Stimulated activated memory B cell treated with anti-CD40 and anti-IgM and Interleukin-4, amounts not matched to agents 10 μg/mL and 1 μg/mL and 100 μg/mL, for 72 hours (primary cell): ENCODE measurements around the gene CUX1.
A peak's percentile ranks its signal among the peaks of the same experiment; 100 is the strongest.

Experiments used
- ATAC-seq: fragments of 150-1000 bp; cut with Tn5 transposase; 2 replicates; pipeline ENCODE4 v1.10.0; 2021
- H3K27ac Mint-ChIP-seq: one replicate; pipeline ENCODE4 v1.8.0; 2022; ENCODE audit warnings: mild to moderate bottlenecking, mixed read lengths
- H3K27me3 Mint-ChIP-seq: one replicate; pipeline ENCODE4 v1.8.0; 2022; ENCODE audit warnings: mixed read lengths
- H3K36me3 Mint-ChIP-seq: one replicate; pipeline ENCODE4 v1.8.0; 2022; ENCODE audit warnings: mixed read lengths
- H3K4me1 Mint-ChIP-seq: one replicate; pipeline ENCODE4 v1.8.0; 2022; ENCODE audit warnings: mixed read lengths
- H3K4me3 Mint-ChIP-seq: one replicate; pipeline ENCODE4 v1.8.0; 2022; ENCODE audit warnings: mild to moderate bottlenecking, moderate library complexity, mixed read lengths
- H3K9me3 Mint-ChIP-seq: one replicate; pipeline ENCODE4 v1.8.0; 2022; ENCODE audit warnings: mixed read lengths

CUX1 gene

GRCh38 chr7:102266541-102266940 is 449.1 kb downstream of the CUX1 start:
- Mint-ChIP-seq H3K9me3 (no peaks in the 10 kb centered on the region), H3K4me3 (no peak overlapping the region), H3K27ac (no peak overlapping the region), H3K27me3 (peaks cover 6% of the 10 kb centered on the region), H3K4me1 (peaks cover 8% of the 10 kb centered on the region), H3K36me3 (no peaks in the 10 kb centered on the region)
- no peak for ATAC-seq

GRCh38 chr7:102268635-102269034 is 451.2 kb downstream of the CUX1 start:
- H3K4me3 Mint-ChIP-seq, result no peak overlapping the region
- peaks cover 14% of the 10 kb centered on the region for H3K4me1 Mint-ChIP-seq
- no peaks in the 10 kb centered on the region for H3K9me3 Mint-ChIP-seq
- peaks cover 6% of the 10 kb centered on the region for H3K27me3 Mint-ChIP-seq
- no peaks in the 10 kb centered on the region for H3K36me3 Mint-ChIP-seq
- no peak for ATAC-seq
- H3K27ac Mint-ChIP-seq, result no peak overlapping the region

GRCh38 chr7:102270178-102270887 is 452.9 kb downstream of the CUX1 start:
- Mint-ChIP-seq H3K27me3 (peaks cover 6% of the 10 kb centered on the region), H3K4me1 (peaks cover 6% of the 10 kb centered on the region), H3K4me3 (no peak overlapping the region), H3K36me3 (no peaks in the 10 kb centered on the region), H3K9me3 (no peaks in the 10 kb centered on the region), H3K27ac (no peak overlapping the region)
- ATAC-seq, result no peak

DNA sequence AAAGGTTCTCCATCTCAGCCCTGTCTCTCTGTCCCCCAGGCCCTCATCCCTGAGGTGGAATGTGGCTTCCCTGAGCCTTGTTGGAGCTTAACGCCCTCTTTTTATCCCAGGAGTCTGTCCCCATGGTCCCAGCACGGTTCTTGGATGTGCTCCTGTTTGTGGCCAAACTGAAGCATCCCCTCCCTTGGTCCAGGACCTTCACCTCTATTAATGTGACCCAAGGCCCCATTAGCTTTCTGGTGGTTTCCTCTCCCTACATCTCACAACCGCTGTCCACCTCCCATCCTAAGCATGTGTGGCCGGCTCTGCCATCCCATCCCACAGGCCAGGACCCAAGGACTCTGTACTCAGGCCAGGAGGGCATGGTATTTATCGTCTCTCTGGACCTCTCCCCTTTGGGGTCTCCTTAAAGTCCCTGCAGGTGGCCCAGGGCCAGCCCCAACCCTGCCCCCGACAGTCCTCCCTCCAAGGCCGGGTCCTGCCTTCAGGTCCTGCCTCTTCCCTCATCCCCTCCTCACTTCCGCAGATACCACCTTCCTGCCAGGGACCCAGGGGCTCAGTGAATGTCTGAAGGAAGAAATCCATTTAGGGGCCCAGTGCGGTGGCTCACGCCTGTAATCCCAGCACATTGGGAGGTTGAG is 453.9 kb downstream of the CUX1 start:
- Mint-ChIP-seq H3K4me1 (peaks cover 6% of the 10 kb centered on the region), H3K4me3 (no peak overlapping the region), H3K9me3 (no peaks in the 10 kb centered on the region), H3K27me3 (peaks cover 1% of the 10 kb centered on the region), H3K36me3 (no peaks in the 10 kb centered on the region), H3K27ac (no peak overlapping the region)
- ATAC-seq, result no peak

- peaks cover 6% of the 10 kb centered on the region for H3K4me1 Mint-ChIP-seq
- ATAC-seq, result peak; percentile 85
- H3K9me3 Mint-ChIP-seq, result no peaks in the 10 kb centered on the region
- H3K27me3 Mint-ChIP-seq, result no peaks in the 10 kb centered on the region
- no peaks in the 10 kb centered on the region for H3K36me3 Mint-ChIP-seq
- H3K27ac Mint-ChIP-seq, result no peak overlapping the region
- no peak overlapping the region for H3K4me3 Mint-ChIP-seq
These were observed 454.9 kb downstream of the CUX1 start for GRCh38 chr7:102272075-102272916.

- Mint-ChIP-seq H3K4me1 (peaks cover 6% of the 10 kb centered on the region), H3K36me3 (no peaks in the 10 kb centered on the region), H3K27me3 (no peaks in the 10 kb centered on the region), H3K4me3 (no peak overlapping the region), H3K9me3 (no peaks in the 10 kb centered on the region), H3K27ac (no peak overlapping the region)
- ATAC-seq, result no peak
These were observed 455.7 kb downstream of the CUX1 start for GRCh38 chr7:102272917-102273748.

- Mint-ChIP-seq H3K4me3 (no peak overlapping the region), H3K36me3 (no peaks in the 10 kb centered on the region), H3K9me3 (no peaks in the 10 kb centered on the region), H3K27me3 (no peaks in the 10 kb centered on the region), H3K4me1 (peaks cover 7% of the 10 kb centered on the region), H3K27ac (no peak overlapping the region)
- no peak for ATAC-seq
These were observed 456.6 kb downstream of the CUX1 start for GRCh38 chr7:102273749-102274712.

DNA sequence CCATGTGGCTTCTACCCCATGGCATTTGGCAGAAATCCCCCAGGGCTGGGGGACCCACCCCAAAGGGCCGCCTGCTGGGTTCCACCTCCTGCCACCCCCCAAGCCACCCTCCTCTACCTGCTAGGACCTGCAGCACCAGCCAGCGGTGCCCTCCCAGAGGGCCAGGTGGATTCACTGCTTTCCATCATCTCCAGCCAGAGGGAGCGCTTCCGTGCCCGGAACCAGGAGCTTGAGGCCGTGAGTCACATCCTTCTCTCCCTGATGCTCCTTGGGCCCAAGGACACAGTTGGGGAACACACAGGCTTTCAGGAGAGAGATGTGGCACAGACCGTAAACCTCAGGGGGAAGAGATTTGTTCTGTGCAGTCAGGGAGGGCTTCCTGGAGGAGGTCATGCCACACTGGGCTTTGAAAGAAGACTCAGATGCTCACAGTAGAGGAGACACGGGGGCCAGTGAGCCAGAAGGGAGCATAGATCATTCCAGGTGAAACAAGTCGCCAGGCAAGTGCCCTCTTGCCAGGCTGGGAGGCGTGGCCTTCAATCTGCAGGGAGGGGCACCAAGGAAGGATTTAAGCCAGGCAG is 457.8 kb downstream of the CUX1 start:
- no peaks in the 10 kb centered on the region for H3K36me3 Mint-ChIP-seq
- no peak overlapping the region for H3K4me3 Mint-ChIP-seq
- no peak for ATAC-seq
- no peaks in the 10 kb centered on the region for H3K27me3 Mint-ChIP-seq
- H3K9me3 Mint-ChIP-seq, result no peaks in the 10 kb centered on the region
- H3K4me1 Mint-ChIP-seq, result peaks cover 19% of the 10 kb centered on the region
- no peak overlapping the region for H3K27ac Mint-ChIP-seq

DNA sequence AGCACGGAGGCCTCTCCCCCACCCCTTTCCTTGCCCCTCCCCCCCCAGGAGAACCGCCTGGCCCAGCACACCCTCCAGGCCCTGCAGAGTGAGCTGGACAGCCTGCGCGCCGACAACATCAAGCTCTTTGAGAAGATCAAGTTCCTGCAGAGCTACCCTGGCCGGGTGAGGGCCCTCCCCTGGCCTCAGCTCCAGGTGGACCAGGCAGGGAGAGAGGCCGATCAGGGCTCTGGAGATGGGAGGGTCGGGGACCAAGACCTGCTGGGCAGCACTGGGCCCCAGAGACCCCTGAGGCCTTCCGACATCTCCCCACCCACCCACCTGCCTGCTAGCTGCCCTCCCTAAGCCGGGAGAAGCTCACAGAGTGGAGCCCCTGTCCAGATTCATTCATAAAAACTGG is 460.5 kb downstream of the CUX1 start:
- H3K4me3 Mint-ChIP-seq, result no peak overlapping the region
- H3K9me3 Mint-ChIP-seq, result no peaks in the 10 kb centered on the region
- ATAC-seq, result no peak
- H3K4me1 Mint-ChIP-seq, result peaks cover 13% of the 10 kb centered on the region
- H3K27me3 Mint-ChIP-seq, result no peaks in the 10 kb centered on the region
- H3K27ac Mint-ChIP-seq, result no peak overlapping the region
- H3K36me3 Mint-ChIP-seq, result no peaks in the 10 kb centered on the region

DNA sequence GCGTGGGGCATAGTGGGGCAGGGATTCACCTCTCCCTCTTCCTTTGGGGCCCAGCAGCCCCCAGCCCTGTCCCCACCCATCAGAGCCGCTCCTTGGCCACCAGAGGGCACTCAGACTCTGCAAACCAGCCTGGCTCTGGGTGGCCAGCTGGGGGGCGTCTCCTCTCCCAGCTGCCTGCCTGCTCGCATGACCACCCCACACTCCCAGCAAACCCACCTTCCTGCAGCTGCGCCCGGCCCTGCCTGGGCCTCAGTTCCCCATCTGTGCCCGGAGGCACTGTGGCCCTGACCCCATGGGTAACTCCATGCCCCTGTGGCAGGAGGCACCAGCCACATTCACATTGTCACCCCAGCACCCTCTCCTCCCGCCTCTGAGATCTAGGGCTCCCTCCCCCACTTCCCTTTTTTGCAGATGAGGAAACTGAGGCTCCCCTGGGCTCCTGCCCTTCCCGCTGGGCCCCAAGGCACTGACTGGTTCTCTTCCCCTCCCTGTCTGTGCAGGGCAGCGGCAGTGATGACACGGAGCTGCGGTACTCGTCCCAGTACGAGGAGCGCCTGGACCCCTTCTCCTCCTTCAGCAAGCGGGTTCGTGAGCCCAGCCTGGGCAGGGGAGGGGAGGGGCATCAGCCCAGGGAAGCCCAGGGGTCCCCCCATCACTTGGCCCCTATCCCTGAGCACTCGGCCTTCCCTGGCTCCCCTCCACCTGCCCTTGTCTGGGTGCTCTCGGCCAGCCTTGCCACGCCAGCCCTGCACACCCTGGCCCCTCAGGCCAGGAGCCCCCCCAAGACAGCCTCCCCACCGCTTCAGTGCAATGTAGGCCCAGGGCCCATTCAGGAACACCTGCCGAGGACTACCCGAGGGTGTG is 462.3 kb downstream of the CUX1 start:
- ATAC-seq, result peak; percentile 87
- Mint-ChIP-seq H3K27ac (peak overlapping the region; percentile 53), H3K36me3 (no peaks in the 10 kb centered on the region), H3K4me3 (peak overlapping the region; percentile 58), H3K4me1 (peaks cover 31% of the 10 kb centered on the region), H3K27me3 (no peaks in the 10 kb centered on the region), H3K9me3 (no peaks in the 10 kb centered on the region)

DNA sequence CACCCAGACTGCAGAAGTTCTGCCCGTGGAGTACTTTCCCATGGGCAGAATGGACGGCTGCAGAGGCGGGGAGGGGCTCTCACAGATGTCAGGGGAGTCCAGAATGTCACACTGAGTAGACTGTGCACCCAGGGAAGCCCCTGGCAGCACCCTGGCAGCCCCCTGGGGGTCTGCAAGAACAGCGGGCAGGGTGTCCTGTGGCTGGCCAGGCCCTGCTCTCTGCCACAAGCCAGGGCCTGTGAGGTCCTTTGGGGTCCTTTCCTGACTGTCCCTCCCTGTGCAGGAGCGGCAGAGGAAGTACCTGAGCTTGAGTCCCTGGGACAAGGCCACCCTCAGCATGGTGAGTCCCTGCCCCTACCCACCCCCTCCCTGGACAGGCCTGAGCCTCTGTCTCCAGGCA is 463.1 kb downstream of the CUX1 start:
- H3K4me3 Mint-ChIP-seq, result no peak overlapping the region
- no peaks in the 10 kb centered on the region for H3K36me3 Mint-ChIP-seq
- H3K9me3 Mint-ChIP-seq, result no peaks in the 10 kb centered on the region
- no peaks in the 10 kb centered on the region for H3K27me3 Mint-ChIP-seq
- no peak for ATAC-seq
- peaks cover 39% of the 10 kb centered on the region for H3K4me1 Mint-ChIP-seq
- no peak overlapping the region for H3K27ac Mint-ChIP-seq

GRCh38 chr7:102281785-102282184 is 464.4 kb downstream of the CUX1 start:
- Mint-ChIP-seq H3K9me3 (no peaks in the 10 kb centered on the region), H3K4me1 (peaks cover 42% of the 10 kb centered on the region), H3K36me3 (no peaks in the 10 kb centered on the region), H3K4me3 (no peak overlapping the region), H3K27ac (no peak overlapping the region), H3K27me3 (no peaks in the 10 kb centered on the region)
- no peak for ATAC-seq
